H1 (cell line): ENCODE results near the gene ZFP64. TPM values are rescaled to one million over a fixed set of nuclear protein-coding genes. Genes with fewer than 3 reads are reported as not detected.

ENCODE experiments used
- CTCF ChIA-PET: fragments of 300-600 bp; sonication (Branson Sonifier 250); formaldehyde crosslinking; loops from one replicate; lab custom pipeline; 2021; ENCODE audit not compliant: partially characterized antibody; lab: Charles Lee
- POLR2A ChIA-PET: fragments of 300-600 bp; sonication (Branson Sonifier 250); formaldehyde crosslinking; loops from one replicate; lab custom pipeline; 2021; ENCODE audit warnings: inconsistent platforms; ENCODE audit not compliant: partially characterized antibody; lab: Charles Lee
- DNase-seq, 2 experiments: peaks; one replicate each; pipeline versions ENCODE4 v3.0.0 to v3.0.0-alpha.2; 2010 to 2022; ENCODE audit warnings: low spot score in 2 of 2, low read depth in 1 of 2, mixed read lengths in 1 of 2
- FAIRE-seq: peaks from 2 replicates; lab custom pipeline; 2011; peaks lifted over from hg19 to GRCh38; lab: Jason Lieb, UNC
- H2AFZ ChIP-seq: 2 replicates; pipeline ENCODE4 v1.8.1; 2012; ENCODE audit warnings: low read length, inconsistent platforms
- H2AK5ac ChIP-seq: 2 replicates; pipeline ENCODE4 v1.6.1; 2013; ENCODE audit warnings: low read depth, low read length
- H2BK120ac ChIP-seq: replicated peaks from 2 replicates; pipeline ENCODE3; 2013; ENCODE audit warnings: low read depth, low read length, inconsistent platforms
- H2BK12ac ChIP-seq: 2 replicates; pipeline ENCODE4 v1.6.1; 2013; ENCODE audit warnings: low read depth, low read length
- H2BK15ac ChIP-seq: 2 replicates; pipeline ENCODE4 v1.6.1; 2013; ENCODE audit warnings: low read length
- H2BK20ac ChIP-seq: 2 replicates; pipeline ENCODE4 v1.6.1; 2013; ENCODE audit warnings: low read length
- H2BK5ac ChIP-seq: 2 replicates; pipeline ENCODE4 v1.6.1; 2013; ENCODE audit warnings: low read depth, low read length
- H3K14ac ChIP-seq: 2 replicates; pipeline ENCODE4 v1.6.1; 2013; ENCODE audit warnings: inconsistent platforms; ENCODE audit not compliant: insufficient read length
- H3K18ac ChIP-seq: 2 replicates; pipeline ENCODE4 v1.6.1; 2013; ENCODE audit warnings: low read length; ENCODE audit errors: extremely low read depth
- H3K23ac ChIP-seq: 2 replicates; pipeline ENCODE4 v1.6.1; 2013; ENCODE audit warnings: inconsistent platforms; ENCODE audit not compliant: insufficient read length
- H3K23me2 ChIP-seq: 2 replicates; pipeline ENCODE4 v1.6.1; 2013; ENCODE audit warnings: low read depth, low read length
- H3K27ac ChIP-seq: 2 replicates; pipeline ENCODE4 v1.6.1; 2011; ENCODE audit warnings: low read depth, low read length, inconsistent platforms
- H3K27me3 ChIP-seq, 4 experiments: replicated peaks in 1 of 4; 1 replicate in 1 of 4; 2 replicates in 3 of 4; pipeline versions ENCODE4 v1.6.1 to v1.8.1; 2011 to 2013; ENCODE audit warnings: low read length in 3 of 4, mild to moderate bottlenecking in 3 of 4, inconsistent platforms in 2 of 4, mixed read lengths in 2 of 4, moderate library complexity in 1 of 4; ENCODE audit not compliant: control insufficient read depth in 3 of 4, insufficient read depth in 3 of 4; ENCODE audit errors: extremely low read depth in 1 of 4
- H3K36me3 ChIP-seq, 4 experiments: 2 replicates each; pipeline versions ENCODE4 v1.6.1 to v1.8.1; 2011 to 2013; ENCODE audit warnings: mild to moderate bottlenecking in 4 of 4, low read length in 3 of 4, moderate library complexity in 2 of 4, control low read depth in 1 of 4, inconsistent platforms in 1 of 4; ENCODE audit not compliant: insufficient read depth in 4 of 4, control insufficient read depth in 2 of 4
- H3K4ac ChIP-seq: replicated peaks from 2 replicates; pipeline ENCODE3; 2013; ENCODE audit warnings: low read length, low read depth, mixed read lengths, inconsistent platforms; ENCODE audit not compliant: insufficient read length
- H3K4me1 ChIP-seq, 4 experiments: replicated peaks in 1 of 4; 1 replicate in 1 of 4; 2 replicates in 3 of 4; pipeline versions ENCODE4 v1.6.1 to v1.8.1; 2011 to 2013; ENCODE audit warnings: low read length in 3 of 4, inconsistent platforms in 2 of 4, mixed read lengths in 1 of 4; ENCODE audit not compliant: insufficient read depth in 4 of 4, control insufficient read depth in 3 of 4
- H3K4me2 ChIP-seq, 2 experiments: 2 replicates each; pipeline versions ENCODE4 v1.6.1 to v1.8.1; 2011 to 2013; ENCODE audit warnings: low read depth in 2 of 2, low read length in 2 of 2, control low read depth in 1 of 2, inconsistent platforms in 1 of 2, mild to moderate bottlenecking in 1 of 2; ENCODE audit not compliant: insufficient read depth in 1 of 2
- H3K4me3 ChIP-seq, 4 experiments: fragments of 200-600, 300-600 bp in 1 of 4; sonication (generic), shearing (Covaris generic), sonication (Bioruptor Twin) in 1 of 4; 2 replicates each; pipeline versions ENCODE4 v1.5.1 to v1.8.1; 2011 to 2016; ENCODE audit warnings: low read length in 4 of 4, low read depth in 3 of 4, control low read depth in 2 of 4, inconsistent platforms in 2 of 4, mild to moderate bottlenecking in 2 of 4, mixed read lengths in 1 of 4, moderate library complexity in 1 of 4; ENCODE audit not compliant: insufficient read depth in 2 of 4; ENCODE audit errors: extremely low read depth in 1 of 4
- H3K56ac ChIP-seq: replicated peaks from 2 replicates; pipeline ENCODE3; 2013; ENCODE audit warnings: low read depth, mild to moderate bottlenecking, mixed read lengths, low read length, inconsistent platforms; ENCODE audit not compliant: insufficient read length
- H3K79me1 ChIP-seq: 2 replicates; pipeline ENCODE4 v1.6.1; 2013; ENCODE audit warnings: low read depth, low read length, control low read depth
- H3K79me2 ChIP-seq, 2 experiments: 2 replicates each; pipeline versions ENCODE4 v1.6.1 to v1.8.1; 2012 to 2013; ENCODE audit warnings: low read length in 2 of 2, mild to moderate bottlenecking in 2 of 2, inconsistent platforms in 1 of 2; ENCODE audit not compliant: insufficient read depth in 2 of 2, control insufficient read depth in 1 of 2
- H3K9ac ChIP-seq, 4 experiments: replicated peaks in 1 of 4; 1 replicate in 1 of 4; 2 replicates in 3 of 4; pipeline versions ENCODE4 v1.6.1 to v1.8.1; 2011 to 2013; ENCODE audit warnings: low read depth in 3 of 4, low read length in 3 of 4, control low read depth in 2 of 4, mild to moderate bottlenecking in 2 of 4, moderate library complexity in 2 of 4, inconsistent platforms in 1 of 4; ENCODE audit errors: extremely low read depth in 1 of 4
- H3K9me3 ChIP-seq, 2 experiments: 2 replicates each; pipeline versions ENCODE4 v1.6.1 to v1.8.1; 2012 to 2013; ENCODE audit warnings: mild to moderate bottlenecking in 2 of 2, moderate library complexity in 2 of 2, control low read depth in 1 of 2, inconsistent platforms in 1 of 2, low read depth in 1 of 2, low read length in 1 of 2, mixed read lengths in 1 of 2; ENCODE audit not compliant: insufficient read depth in 2 of 2
- H4K20me1 ChIP-seq, 2 experiments: replicated peaks in 1 of 2; 2 replicates each; pipeline versions ENCODE3 to v1.8.1; 2011 to 2013; ENCODE audit warnings: inconsistent platforms in 2 of 2, low read length in 2 of 2, mild to moderate bottlenecking in 1 of 2; ENCODE audit not compliant: insufficient read depth in 2 of 2, control insufficient read depth in 1 of 2
- H4K5ac ChIP-seq: 2 replicates; pipeline ENCODE4 v1.6.1; 2013; ENCODE audit warnings: low read length, low read depth, mixed read lengths, inconsistent platforms; ENCODE audit not compliant: insufficient read length
- H4K8ac ChIP-seq: 2 replicates; pipeline ENCODE4 v1.8.0; 2013; ENCODE audit warnings: mild to moderate bottlenecking, moderate library complexity, low read length, inconsistent platforms; ENCODE audit not compliant: insufficient read depth; ENCODE audit errors: extremely low read depth
- H4K91ac ChIP-seq: replicated peaks from 2 replicates; pipeline ENCODE3; 2013; ENCODE audit warnings: low read length, mixed read lengths, inconsistent platforms; ENCODE audit not compliant: insufficient read length
- ASH2L ChIP-seq: fragments of 200-600, 300-600 bp; sonication (generic); IDR thresholded peaks from one replicate; pipeline ENCODE4 v1.7.1; 2017; ENCODE audit warnings: low read length
- ATF3 ChIP-seq: IDR thresholded peaks from 2 replicates; pipeline ENCODE4 v1.6.1; 2011; ENCODE audit warnings: low read depth, mild to moderate bottlenecking, low read length; ENCODE audit not compliant: insufficient read depth
- CHD1 ChIP-seq: IDR thresholded peaks from 2 replicates; pipeline ENCODE4 v1.6.1; 2012; ENCODE audit warnings: low read depth, low read length, improper control_type of control experiment
- CREB1 ChIP-seq: IDR thresholded peaks from 2 replicates; pipeline ENCODE4 v1.6.1; 2012; ENCODE audit warnings: inconsistent platforms
- GABPA ChIP-seq: IDR thresholded peaks from 2 replicates; pipeline ENCODE4 v1.6.1; 2011; ENCODE audit warnings: mild to moderate bottlenecking, low read length, moderate library complexity, borderline replicate concordance; ENCODE audit not compliant: insufficient read depth
- GTF2F1 ChIP-seq: IDR thresholded peaks from 2 replicates; pipeline ENCODE4 v1.6.1; 2012; ENCODE audit warnings: low read depth, low read length, improper control_type of control experiment, borderline replicate concordance
- HDAC2 ChIP-seq, 2 experiments: fragments of 300-600 bp in 1 of 2; sonication (generic) in 1 of 2; IDR thresholded peaks; 2 replicates each; pipeline ENCODE4 v1.6.1; 2011 to 2012; ENCODE audit warnings: low read depth in 2 of 2, low read length in 2 of 2, mild to moderate bottlenecking in 2 of 2, moderate library complexity in 2 of 2, borderline replicate concordance in 1 of 2, inconsistent platforms in 1 of 2
- JUND ChIP-seq: IDR thresholded peaks from 2 replicates; pipeline ENCODE4 v1.6.1; 2011; ENCODE audit warnings: mild to moderate bottlenecking, improper control_type of control experiment, low read length
- MAX ChIP-seq: IDR thresholded peaks from 2 replicates; pipeline ENCODE4 v1.6.1; 2012; ENCODE audit warnings: inconsistent platforms
- RNF2 ChIP-seq: fragments of 200-900, 300-1000 bp; sonication (generic); IDR thresholded peaks from 2 replicates; pipeline ENCODE4 v1.7.1; 2016; ENCODE audit warnings: borderline replicate concordance, low read depth, mild to moderate bottlenecking, antibody characterized with exemption, low read length; ENCODE audit not compliant: poor library complexity, severe bottlenecking; ENCODE audit errors: missing control alignments
- TAF7 ChIP-seq: optimal IDR thresholded peaks from 2 replicates; pipeline ENCODE3; 2011; ENCODE audit warnings: low read depth, mild to moderate bottlenecking, inconsistent platforms, low read length, moderate library complexity, borderline replicate concordance
- TCF12 ChIP-seq: IDR thresholded peaks from 2 replicates; pipeline ENCODE4 v1.6.1; 2011; ENCODE audit warnings: low read depth, mild to moderate bottlenecking, low read length
- YY1 ChIP-seq: IDR thresholded peaks from 2 replicates; pipeline ENCODE4 v1.6.1; 2011; ENCODE audit warnings: low read depth, mild to moderate bottlenecking, low read length
- ZNF274 ChIP-seq: IDR thresholded peaks from 2 replicates; pipeline ENCODE4 v1.7.0; 2012; ENCODE audit warnings: low read length, borderline replicate concordance; ENCODE audit errors: extremely low read depth
- WGBS, 2 experiments: shearing (Covaris generic) in 1 of 2; methylation state at CpG; one replicate each; pipeline versions ENCODE4 v1.1.6 to v1.1.7; 2013 to 2015; ENCODE audit warnings: low lambda C conversion rate in 2 of 2, mixed read lengths in 2 of 2, inconsistent platforms in 1 of 2, low coverage in 1 of 2, missing lambda C conversion rate in 1 of 2; ENCODE audit not compliant: insufficient replicate concordance in 2 of 2, insufficient coverage in 1 of 2, insufficient read length in 1 of 2; ENCODE audit errors: extremely low coverage in 1 of 2, missing lambda C conversion rate in 1 of 2; 5-methylcytosine and 5-hydroxymethylcytosine counted together
- polyA plus RNA-seq, 7 experiments: library from polyadenylated mRNA; depleted of rRNA in 3 of 7; stranded (reverse) in 5 of 7; unstranded in 2 of 7; fragments of >200 nt in 5 of 7; fragments of 200-250 nt in 2 of 7; gene quantifications; 1 replicate in 5 of 7; 2 replicates in 1 of 7; 4 replicates in 1 of 7; pipeline versions ENCODE4 v1.2.1 to v1.2.3, GENCODE V29; 2011 to 2013; ENCODE audit warnings: missing spikeins in 2 of 7, mixed read lengths in 2 of 7
- total RNA-seq: library from RNA; stranded (reverse); fragmentation: NEBNext Ultra II Directional; extraction: Animal tissue kit (Norgen Biotek cat#: 25700); gene quantifications from 2 replicates; pipeline ENCODE4 v1.2.1, GENCODE V29; 2021

ZFP64 gene
- total and polyA plus RNA-seq, 2 of the 8 experiments (the other 6 are each of a cell fraction or from before 2014, with no cell fraction given), result 25.3 to 43.7 TPM

GRCh38 chr20:52201395-52201794 lies 9.8 kb upstream of the ZFP64 start:
- Histone ChIP-seq H3K4ac (no peak overlapping the region), H2AFZ (no peak overlapping the region), H3K27ac (no peak overlapping the region), H4K20me1 (no peaks in the 10 kb centered on the region), H3K56ac (no peak overlapping the region), H3K27me3 (no peaks in the 10 kb centered on the region), H3K14ac (no peak overlapping the region), H3K23ac (no peak overlapping the region), H3K9me3 (no peaks in the 10 kb centered on the region), H3K18ac (no peak overlapping the region), H4K91ac (no peak overlapping the region), H2BK120ac (no peak overlapping the region), H3K36me3 (no peaks in the 10 kb centered on the region), H2BK15ac (no peak overlapping the region), H2AK5ac (no peak overlapping the region), H3K4me2 (no peak overlapping the region), H2BK12ac (no peak overlapping the region), H4K8ac (no peak overlapping the region), H2BK20ac (no peak overlapping the region), H3K4me3 (no peak overlapping the region), H4K5ac (no peak overlapping the region), H3K23me2 (no peaks in the 10 kb centered on the region), H3K79me2 (no peaks in the 10 kb centered on the region), H2BK5ac (no peak overlapping the region), H3K79me1 (no peaks in the 10 kb centered on the region), H3K4me1 (no peaks in the 10 kb centered on the region), H3K9ac (no peak overlapping the region)
- CTCF ChIA-PET, result no interaction called here
- FAIRE-seq (no peak), DNase-seq (no peak)
- WGBS, 2 experiments, result 88% methylated on average over 2 of the region's 2 CpGs; no CpG with 5 or more reads in 1 of the 2 experiments
- POLR2A ChIA-PET, result interaction anchor here (1.0 to 1.6 kb wide), 2 partner anchors 9 to 96 kb away, joined by 3 to 5 read pairs; partner anchors contain the start of gene ZFP64
- TF ChIP-seq JUND (no peak), YY1 (no peak), GTF2F1 (no peak), ATF3 (no peak), ZNF274 (no peak), TAF7 (no peak), TCF12 (no peak), CREB1 (no peak), GABPA (no peak), HDAC2 (IDR thresholded peaks at IDR 0.05; ENCODE audit: borderline replicate concordance in 1 of 2, low read depth in 2 of 2, low read length in 2 of 2) (no peak), RNF2 (no peak), CHD1 (no peak), MAX (no peak), ASH2L (no peak)
